NCI-H128 (cell line): ENCODE data around the gene RFX8.

ENCODE experiments used
- DNase-seq: peaks from one replicate; lab custom pipeline; 2025; ENCODE audit not compliant: unreplicated experiment; lab: John Stamatoyannopoulos, UW

RFX8 gene

GRCh38 chr2:101383016-101383541 is 91.8 kb downstream of the RFX8 start:
- no peak for DNase-seq

- no peak for DNase-seq
Observed at GRCh38 chr2:101382442-101382841, 92.5 kb downstream of the RFX8 start.

DNA sequence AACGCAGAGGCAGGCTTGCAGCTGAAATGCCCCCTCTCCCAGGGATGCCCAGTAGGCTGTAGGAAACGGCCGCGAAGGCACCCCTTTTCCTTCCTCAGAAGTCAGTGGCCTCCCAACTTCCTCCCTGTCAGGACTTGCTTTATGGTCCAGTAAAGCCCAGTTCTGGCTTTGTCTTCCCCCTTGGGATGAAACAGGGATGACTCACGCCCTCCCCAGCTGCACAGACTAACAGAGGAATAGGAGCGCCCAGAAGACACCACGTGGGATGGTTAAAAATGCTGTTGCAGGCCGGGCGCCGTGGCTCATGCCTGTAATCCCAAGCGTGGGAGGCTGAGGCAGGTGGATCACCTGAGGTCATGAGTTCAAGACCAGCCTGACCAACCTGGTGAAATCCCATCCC is 94.5 kb downstream of the RFX8 start:
- DNase-seq, result no peak

DNA sequence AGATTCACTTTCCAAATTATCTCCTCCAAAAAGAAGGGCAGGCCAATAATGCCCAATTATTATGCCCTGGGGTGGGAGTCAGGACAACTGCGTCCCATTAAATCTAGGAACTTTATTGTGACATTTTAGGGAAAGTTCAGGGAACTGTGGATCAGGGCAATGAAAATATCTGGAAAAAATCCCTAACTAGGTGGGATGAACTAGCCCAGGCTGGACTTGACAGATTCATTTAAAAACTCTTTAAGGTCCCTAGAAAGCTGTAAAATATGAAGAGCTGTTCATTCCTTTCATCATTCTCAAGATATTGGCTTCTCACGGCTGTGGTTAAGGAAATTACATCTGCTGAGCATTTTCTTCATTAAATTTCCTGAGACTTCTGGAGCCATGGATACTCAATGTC is 95.8 kb downstream of the RFX8 start:
- no peak for DNase-seq

- DNase-seq, result no peak
Observed at GRCh38 chr2:101375653-101376052, 99.3 kb downstream of the RFX8 start.

- no peak for DNase-seq
Observed at GRCh38 chr2:101374821-101375561, 99.9 kb downstream of the RFX8 start.

- no peak for DNase-seq
Observed at GRCh38 chr2:101372792-101373191, 102.1 kb downstream of the RFX8 start.

DNA sequence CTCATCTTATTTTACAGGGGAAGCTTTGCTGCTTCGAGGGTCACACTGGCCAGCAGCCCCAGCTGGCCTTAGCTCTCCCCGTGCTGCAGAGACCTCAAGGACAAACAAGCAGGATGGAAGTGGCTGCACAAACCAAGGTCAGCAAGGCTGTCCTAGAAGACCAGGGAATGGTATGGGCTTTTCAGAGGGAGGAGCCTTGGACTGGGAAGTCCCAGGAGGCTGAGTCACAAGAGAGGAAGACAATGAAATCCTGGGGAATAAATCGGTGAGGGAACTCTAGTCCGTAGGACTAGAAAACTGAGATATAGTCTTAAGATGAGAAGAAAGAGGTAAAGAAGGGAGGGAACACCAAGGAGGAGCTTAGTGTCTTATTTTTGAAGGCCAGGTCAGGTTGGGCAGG is 103.3 kb downstream of the RFX8 start:
- DNase-seq, result no peak

- no peak for DNase-seq
Observed at GRCh38 chr2:101369100-101369499, 105.8 kb downstream of the RFX8 start.

DNA sequence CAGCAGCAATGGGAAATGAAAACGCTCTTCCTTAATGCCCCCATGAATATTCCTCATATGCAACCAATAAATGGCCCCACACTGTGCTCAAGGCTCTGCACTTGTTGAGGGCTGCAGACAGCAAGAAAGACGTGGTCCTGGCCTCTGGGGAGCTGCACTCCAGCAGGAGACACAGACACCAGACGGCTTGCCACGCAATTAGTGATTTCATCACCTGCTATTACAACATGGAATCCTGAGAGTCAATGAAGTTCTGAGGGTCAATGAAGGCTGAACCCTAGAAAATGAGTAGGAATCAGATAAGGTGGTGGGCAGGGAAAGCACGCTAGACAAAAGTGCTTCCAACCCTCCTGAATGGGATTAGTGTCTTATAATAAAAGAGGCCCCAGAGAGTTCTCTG is 106.5 kb downstream of the RFX8 start:
- no peak for DNase-seq

DNA sequence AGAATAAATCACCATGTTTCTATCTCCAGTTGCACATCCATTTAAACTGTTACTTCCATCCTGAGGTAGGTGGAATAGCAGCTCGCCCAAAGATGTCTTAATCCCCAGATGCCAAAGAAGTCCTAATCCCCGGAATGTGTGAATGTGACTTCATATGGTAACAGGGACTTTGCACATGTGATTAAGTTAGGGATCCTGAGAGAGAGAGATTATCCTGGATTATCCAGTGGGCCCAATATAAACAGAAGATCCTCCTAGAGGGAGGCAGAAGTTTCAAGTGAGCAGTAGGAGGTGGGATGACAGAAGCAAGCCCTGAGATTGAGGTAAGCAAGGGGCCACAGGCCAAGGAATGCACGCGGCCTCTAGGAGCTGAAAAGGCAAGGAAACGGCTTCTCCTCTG is 107.4 kb downstream of the RFX8 start:
- no peak for DNase-seq

- no peak for DNase-seq
Observed at GRCh38 chr2:101364878-101365277, 110.0 kb downstream of the RFX8 start.

GRCh38 chr2:101362777-101363176 is 112.1 kb downstream of the RFX8 start:
- DNase-seq, result no peak

- DNase-seq, result no peak
Observed at GRCh38 chr2:101362316-101362715, 112.6 kb downstream of the RFX8 start.

GRCh38 chr2:101361522-101361921 is 113.4 kb downstream of the RFX8 start:
- DNase-seq, result no peak

- DNase-seq, result no peak
Observed at GRCh38 chr2:101361121-101361520, 113.8 kb downstream of the RFX8 start.

- DNase-seq, result no peak
Observed at GRCh38 chr2:101360232-101360631, 114.7 kb downstream of the RFX8 start.

DNA sequence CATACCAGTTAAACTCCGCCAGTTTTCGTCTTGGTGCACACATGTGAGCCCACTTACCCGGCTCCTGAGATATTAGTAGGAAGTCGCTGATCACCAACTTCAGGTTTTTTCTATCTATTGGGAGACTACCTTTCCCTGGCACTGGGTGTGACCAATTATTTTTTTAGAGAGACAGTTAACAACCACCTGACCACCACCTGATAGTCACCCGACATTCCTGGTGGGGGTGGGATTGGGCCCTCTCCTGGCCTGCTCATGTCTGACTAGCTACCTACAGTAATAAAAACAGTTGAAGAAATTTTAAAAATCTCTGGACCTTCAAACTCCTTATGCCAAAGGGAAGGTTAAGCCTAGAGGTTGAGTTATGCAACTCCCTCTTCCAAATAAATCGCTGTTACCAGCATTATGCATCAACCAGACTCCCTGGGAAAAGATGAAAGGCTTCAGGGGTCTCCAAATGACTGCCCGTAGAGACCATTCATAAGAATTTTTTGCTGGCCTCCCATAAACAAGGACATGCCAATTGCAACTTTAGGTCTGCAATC is 115.4 kb downstream of the RFX8 start:
- DNase-seq, result no peak

- no peak for DNase-seq
Observed at GRCh38 chr2:101357376-101357775, 117.5 kb downstream of the RFX8 start.

- no peak for DNase-seq
Observed at GRCh38 chr2:101356521-101356920, 118.4 kb downstream of the RFX8 start.

DNA sequence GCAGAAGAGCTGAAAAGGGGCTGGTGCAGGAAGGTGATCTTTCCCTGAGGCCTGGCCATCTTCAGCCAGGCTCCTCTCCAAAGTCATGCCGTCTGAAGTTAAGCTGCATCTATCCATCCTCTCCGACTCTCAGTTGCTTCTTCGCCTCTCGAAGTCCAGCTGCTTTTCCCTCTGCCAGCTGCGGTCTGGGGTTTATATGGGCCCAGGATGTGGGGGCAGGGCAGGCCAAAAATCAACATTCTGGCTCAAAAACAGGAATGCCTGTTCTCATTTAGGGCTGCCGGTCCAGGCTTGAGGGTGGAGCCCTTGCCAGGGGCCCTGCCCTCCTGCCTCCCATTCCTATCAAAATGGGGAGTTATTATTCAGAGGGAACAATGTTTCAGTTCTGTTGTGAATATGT is 118.9 kb downstream of the RFX8 start:
- DNase-seq, result no peak

- no peak for DNase-seq
Observed at GRCh38 chr2:101355401-101356054, 119.4 kb downstream of the RFX8 start.
